Keratinocyte (primary cell): ENCODE measurements around the gene ANKRD1. TPM values are rescaled to one million over a fixed set of nuclear protein-coding genes. Genes with fewer than 3 reads are reported as not detected.

Experiments used
- DNase-seq: peaks from one replicate; pipeline ENCODE4 v3.0.0-alpha.2; 2011; ENCODE audit warnings: low read depth, missing footprints, low spot score
- FAIRE-seq: peaks from 2 replicates; lab custom pipeline; 2011; peaks lifted over from hg19 to GRCh38; lab: Jason Lieb, UNC
- H2AFZ ChIP-seq: 2 replicates; pipeline ENCODE4 v1.6.0; 2012; ENCODE audit warnings: low read length, control low read depth, inconsistent platforms; ENCODE audit not compliant: control insufficient read depth
- H3K27ac ChIP-seq: 2 replicates; pipeline ENCODE4 v1.5.1; 2011; ENCODE audit warnings: low read length; ENCODE audit not compliant: control insufficient read depth, insufficient read depth
- H3K27me3 ChIP-seq: 3 replicates; pipeline ENCODE4 v1.6.0; 2011; ENCODE audit warnings: low read length; ENCODE audit not compliant: control insufficient read depth, insufficient read depth; ENCODE audit errors: extremely low read depth
- H3K36me3 ChIP-seq, 2 experiments: 2 replicates in 1 of 2; 3 replicates in 1 of 2; pipeline ENCODE4 v1.5.1; 2011; ENCODE audit warnings: low read length in 2 of 2, mild to moderate bottlenecking in 1 of 2; ENCODE audit not compliant: control insufficient read depth in 2 of 2, insufficient read depth in 2 of 2; ENCODE audit errors: extremely low read depth in 1 of 2
- H3K4me1 ChIP-seq: 3 replicates; pipeline ENCODE4 v1.5.1; 2011; ENCODE audit warnings: low read length; ENCODE audit not compliant: control insufficient read depth, insufficient read depth; ENCODE audit errors: extremely low read depth
- H3K4me2 ChIP-seq: 3 replicates; pipeline ENCODE4 v1.6.0; 2011; ENCODE audit warnings: low read depth, low read length; ENCODE audit not compliant: control insufficient read depth, insufficient read depth; ENCODE audit errors: extremely low read depth
- H3K4me3 ChIP-seq, 3 experiments: fragments of 200-600 bp in 1 of 3; sonication (generic) in 1 of 3; 2 replicates in 2 of 3; 3 replicates in 1 of 3; pipeline ENCODE4 v1.5.1; 2011 to 2016; ENCODE audit warnings: low read length in 3 of 3, mild to moderate bottlenecking in 3 of 3, control low read depth in 2 of 3, inconsistent platforms in 1 of 3, low read depth in 1 of 3, mixed read lengths in 1 of 3, mixed run types in 1 of 3, moderate library complexity in 1 of 3; ENCODE audit not compliant: control insufficient read depth in 2 of 3, insufficient read depth in 2 of 3; ENCODE audit errors: extremely low read depth in 1 of 3
- H3K79me2 ChIP-seq: 2 replicates; pipeline ENCODE4 v1.6.0; 2012; ENCODE audit warnings: low read length; ENCODE audit not compliant: control insufficient read depth, insufficient read depth
- H3K9ac ChIP-seq: 3 replicates; pipeline ENCODE4 v1.6.0; 2011; ENCODE audit warnings: low read length; ENCODE audit not compliant: control insufficient read depth, insufficient read depth; ENCODE audit errors: extremely low read depth
- H3K9me1 ChIP-seq: 3 replicates; pipeline ENCODE4 v1.6.0; 2011; ENCODE audit warnings: low read length; ENCODE audit not compliant: control insufficient read depth, insufficient read depth; ENCODE audit errors: extremely low read depth
- H3K9me3 ChIP-seq: 2 replicates; pipeline ENCODE4 v1.5.1; 2012; ENCODE audit warnings: low read depth, low read length; ENCODE audit not compliant: control insufficient read depth
- H4K20me1 ChIP-seq: 3 replicates; pipeline ENCODE4 v1.6.0; 2011; ENCODE audit warnings: low read length; ENCODE audit not compliant: control insufficient read depth, insufficient read depth; ENCODE audit errors: extremely low read depth
- CTCF ChIP-seq, 3 experiments: IDR thresholded peaks in 1 of 3; conservative IDR thresholded peaks in 1 of 3; optimal IDR thresholded peaks in 1 of 3; 2 replicates in 2 of 3; 3 replicates in 1 of 3; pipeline versions ENCODE3 to v1.5.1; 2011; ENCODE audit warnings: low read length in 3 of 3, mild to moderate bottlenecking in 3 of 3, moderate library complexity in 2 of 3, control low read depth in 1 of 3, inconsistent platforms in 1 of 3; ENCODE audit not compliant: insufficient read depth in 2 of 3; ENCODE audit errors: extremely low read depth in 1 of 3
- EZH2 ChIP-seq: IDR thresholded peaks from one replicate; pipeline ENCODE4 v1.6.1; 2012; ENCODE audit warnings: inconsistent platforms, mild to moderate bottlenecking, low read length, moderate library complexity
- dilution Hi-C: fragments of 300-500 bp; cut with MboI; formaldehyde crosslinking; loops from one replicate; pipeline ENCODE4 v1.7.0; 2020; ENCODE audit warnings: low sequenced_read_pairs; ENCODE audit not compliant: extremely low pct_ligation_motif_present
- polyA plus RNA-seq, 5 experiments: library from polyadenylated mRNA; depleted of rRNA in 3 of 5; stranded (reverse) in 3 of 5; stranded (forward) in 1 of 5; unstranded in 1 of 5; fragments of >200 nt; gene quantifications; 1 replicate in 1 of 5; 2 replicates in 3 of 5; 3 replicates in 1 of 5; pipeline versions ENCODE4 v1.2.1 to v1.2.3, GENCODE V29; 2011 to 2012; ENCODE audit warnings: missing spikeins in 2 of 5, low read depth in 1 of 5, low replicate concordance in 1 of 5

ANKRD1 gene
- polyA plus RNA-seq, 1 donor (not counting 4 experiments of a cell fraction or from before 2014, with no cell fraction given), result 0.07 TPM

GRCh38 chr10:90963331-90963730, 42.4 kb upstream of the ANKRD1 start:
- no peaks in the 10 kb centered on the region for H4K20me1 ChIP-seq
- dilution Hi-C loops, result no loop called here
- H3K4me3 ChIP-seq, result no peak overlapping the region
- FAIRE-seq (no peak), DNase-seq (no peak)
- no peaks in the 10 kb centered on the region for H3K79me2 ChIP-seq
- TF ChIP-seq CTCF (optimal IDR thresholded peaks at IDR 0.05 in 1 of 3, IDR thresholded peaks at IDR 0.05 in 1 of 3, conservative IDR thresholded peaks at IDR 0.05 in 1 of 3; ENCODE audit: extremely low read depth in 1 of 3, insufficient read depth in 2 of 3, low read length in 3 of 3) (no peak), EZH2 (no peak)
- no peaks in the 10 kb centered on the region for H3K36me3 ChIP-seq
- H3K4me2 ChIP-seq, result no peak overlapping the region
- H3K27me3 ChIP-seq, result peaks cover 10% of the 10 kb centered on the region
- no peaks in the 10 kb centered on the region for H3K9me3 ChIP-seq
- H3K27ac ChIP-seq, result no peak overlapping the region
- no peaks in the 10 kb centered on the region for H3K9me1 ChIP-seq
- peaks cover 6% of the 10 kb centered on the region for H3K4me1 ChIP-seq
- H2AFZ ChIP-seq, result no peak overlapping the region
- no peak overlapping the region for H3K9ac ChIP-seq

GRCh38 chr10:90960355-90960814, 39.5 kb upstream of the ANKRD1 start:
- peak; percentile 51 for FAIRE-seq
- Histone ChIP-seq H3K4me1 (peaks cover 6% of the 10 kb centered on the region), H2AFZ (no peak overlapping the region), H3K4me3 (no peak overlapping the region), H4K20me1 (no peaks in the 10 kb centered on the region), H3K9me3 (no peaks in the 10 kb centered on the region), H3K27me3 (no peaks in the 10 kb centered on the region), H3K9ac (no peak overlapping the region), H3K4me2 (no peak overlapping the region), H3K9me1 (no peaks in the 10 kb centered on the region), H3K27ac (no peak overlapping the region), H3K36me3 (no peaks in the 10 kb centered on the region), H3K79me2 (no peaks in the 10 kb centered on the region)
- dilution Hi-C loops, result no loop called here
- no peak for TF ChIP-seq CTCF (optimal IDR thresholded peaks at IDR 0.05 in 1 of 3, IDR thresholded peaks at IDR 0.05 in 1 of 3, conservative IDR thresholded peaks at IDR 0.05 in 1 of 3; ENCODE audit: extremely low read depth in 1 of 3, insufficient read depth in 2 of 3, low read length in 3 of 3)
- TF ChIP-seq EZH2, result no peak
- DNase-seq, result no peak
